ENCODE results near the gene SYPL1.

The SYPL1 gene

GRCh38 chr7:106080300-106080987 lies 31.7 kb downstream of the SYPL1 start:
- ChIA-PET CTCF (interaction anchor here (0.8 to 2.0 kb wide), 5 partner anchors 9 to 197 kb away, joined by 3 to 4 read pairs (median 3); no protein-coding TSS in a partner anchor), POLR2A (interaction anchor here (0.7 kb wide), 1 partner anchor 12 kb away, joined by 3 read pairs; no protein-coding TSS in a partner anchor)
- DNase-seq (ENCODE audit: low read depth, low spot score): no peak
- no peak for TF ChIP-seq CTCF (IDR thresholded peaks at IDR 0.05; ENCODE audit: insufficient read depth, low read length, missing control alignments)
- no peak overlapping the region for H3K4me3 ChIP-seq (ENCODE audit: low read depth, low read length)

GRCh38 chr7:106076537-106076936 lies 35.6 kb downstream of the SYPL1 start:
- ChIA-PET POLR2A (no interaction called here), CTCF (no interaction called here)
- TF ChIP-seq CTCF (IDR thresholded peaks at IDR 0.05; ENCODE audit: insufficient read depth, low read length, missing control alignments): no peak
- H3K4me3 ChIP-seq (ENCODE audit: low read depth, low read length): no peak overlapping the region
- DNase-seq (ENCODE audit: low read depth, low spot score): no peak

- no peak overlapping the region for H3K4me3 ChIP-seq (ENCODE audit: low read depth, low read length)
- no peak for TF ChIP-seq CTCF (IDR thresholded peaks at IDR 0.05; ENCODE audit: insufficient read depth, low read length, missing control alignments)
Measured at GRCh38 chr7:106075937-106076336, 36.2 kb downstream of the SYPL1 start.

GRCh38 chr7:106074257-106074656 lies 37.9 kb downstream of the SYPL1 start:
- ChIA-PET CTCF (interaction anchor here (2.0 to 2.2 kb wide), 2 partner anchors 9 to 16 kb away, joined by 5 to 11 read pairs; no protein-coding TSS in a partner anchor), POLR2A (no interaction called here)
- TF ChIP-seq CTCF (IDR thresholded peaks at IDR 0.05; ENCODE audit: insufficient read depth, low read length, missing control alignments): no peak
- H3K4me3 ChIP-seq (ENCODE audit: low read depth, low read length): no peak overlapping the region
- no peak for DNase-seq (ENCODE audit: low read depth, low spot score)

More at GRCh38 chr7:106075937-106076336, 36.2 kb downstream of the SYPL1 start:
- ChIA-PET CTCF (interaction anchor here (1.1 kb wide), 1 partner anchor 78 kb away, joined by 3 read pairs; no protein-coding TSS in a partner anchor), POLR2A (no interaction called here)
- no peak for DNase-seq (ENCODE audit: low read depth, low spot score)

GRCh38 chr7:106073701-106074100 lies 38.4 kb downstream of the SYPL1 start:
- POLR2A ChIA-PET: no interaction called here
- no peak overlapping the region for H3K4me3 ChIP-seq (ENCODE audit: low read depth, low read length)
- CTCF ChIA-PET: interaction anchor here (1.8 to 2.2 kb wide), 3 partner anchors 9 to 79 kb away, joined by 5 to 13 read pairs (median 11); no protein-coding TSS in a partner anchor
- DNase-seq (ENCODE audit: low read depth, low spot score): no peak
- TF ChIP-seq CTCF (IDR thresholded peaks at IDR 0.05; ENCODE audit: insufficient read depth, low read length, missing control alignments): no peak

- no peak for DNase-seq (ENCODE audit: low read depth, low spot score)
- H3K4me3 ChIP-seq (ENCODE audit: low read depth, low read length): no peak overlapping the region
- no peak for TF ChIP-seq CTCF (IDR thresholded peaks at IDR 0.05; ENCODE audit: insufficient read depth, low read length, missing control alignments)
- ChIA-PET CTCF (interaction anchor here (0.8 to 2.2 kb wide), 5 partner anchors 14 to 103 kb away, joined by 3 to 13 read pairs (median 4); no protein-coding TSS in a partner anchor), POLR2A (interaction anchor here (0.6 kb wide), 1 partner anchor 208 kb away, joined by 4 read pairs; no protein-coding TSS in a partner anchor)
Measured at GRCh38 chr7:106072715-106073091, 39.4 kb downstream of the SYPL1 start.

Data from AG04449 (cell line).